ENCODE results near the gene ZNF777.
"Not testable (repeated sequence)": the region's sequence is repeated elsewhere in the genome, so short reads cannot be mapped to it uniquely, and the experiment has no call there.

The ZNF777 gene

DNA sequence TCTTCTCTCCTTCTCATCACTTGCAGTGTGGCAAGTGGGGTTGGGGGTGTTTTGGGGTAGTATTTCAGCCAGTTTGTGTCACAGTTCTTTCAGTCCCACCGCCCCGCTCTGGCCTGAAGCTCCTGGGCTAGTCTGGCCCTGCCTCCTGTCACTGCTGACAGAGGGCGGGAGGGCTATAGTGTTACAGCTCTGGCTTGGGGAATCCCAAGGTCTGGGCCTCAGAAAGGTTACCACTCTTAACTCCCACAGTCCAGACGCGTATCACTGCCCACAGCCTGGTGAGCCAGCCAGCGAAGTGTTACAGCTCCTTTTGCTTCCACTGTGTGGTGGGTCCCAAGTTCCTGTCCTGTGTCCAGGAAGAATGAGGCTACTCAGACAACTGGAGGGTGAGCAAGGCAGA is 56.0 kb downstream of the ZNF777 start:
- TF ChIP-seq, protein P1, sequence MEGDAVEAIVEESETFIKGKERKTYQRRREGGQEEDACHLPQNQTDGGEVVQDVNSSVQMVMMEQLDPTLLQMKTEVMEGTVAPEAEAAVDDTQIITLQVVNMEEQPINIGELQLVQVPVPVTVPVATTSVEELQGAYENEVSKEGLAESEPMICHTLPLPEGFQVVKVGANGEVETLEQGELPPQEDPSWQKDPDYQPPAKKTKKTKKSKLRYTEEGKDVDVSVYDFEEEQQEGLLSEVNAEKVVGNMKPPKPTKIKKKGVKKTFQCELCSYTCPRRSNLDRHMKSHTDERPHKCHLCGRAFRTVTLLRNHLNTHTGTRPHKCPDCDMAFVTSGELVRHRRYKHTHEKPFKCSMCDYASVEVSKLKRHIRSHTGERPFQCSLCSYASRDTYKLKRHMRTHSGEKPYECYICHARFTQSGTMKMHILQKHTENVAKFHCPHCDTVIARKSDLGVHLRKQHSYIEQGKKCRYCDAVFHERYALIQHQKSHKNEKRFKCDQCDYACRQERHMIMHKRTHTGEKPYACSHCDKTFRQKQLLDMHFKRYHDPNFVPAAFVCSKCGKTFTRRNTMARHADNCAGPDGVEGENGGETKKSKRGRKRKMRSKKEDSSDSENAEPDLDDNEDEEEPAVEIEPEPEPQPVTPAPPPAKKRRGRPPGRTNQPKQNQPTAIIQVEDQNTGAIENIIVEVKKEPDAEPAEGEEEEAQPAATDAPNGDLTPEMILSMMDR (IDR thresholded peaks at IDR 0.05; ENCODE audit: low read depth, low read length) = no peak
- no peak overlapping the region for H3K4me3 ChIP-seq (ENCODE audit: low read depth, low read length)

DNA sequence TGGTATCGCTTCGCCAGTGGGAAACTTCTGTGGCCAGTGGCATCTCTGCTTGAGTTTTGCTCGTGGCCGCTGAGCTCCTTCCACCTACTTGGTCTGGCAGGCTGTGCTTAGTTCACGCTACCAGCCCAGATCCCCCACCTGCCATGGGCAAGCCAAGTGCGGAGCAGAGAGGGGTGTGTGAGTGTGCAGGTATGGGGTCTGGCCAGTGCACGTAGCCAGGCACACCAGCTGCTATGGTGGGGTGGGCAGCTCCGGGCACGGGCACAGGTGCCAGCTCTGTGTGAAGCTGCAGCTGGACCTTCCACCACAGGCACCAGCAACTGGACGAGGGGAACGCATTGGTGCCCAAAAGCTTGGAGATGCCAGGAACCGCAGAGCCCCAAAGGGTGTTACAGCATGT is 56.5 kb downstream of the ZNF777 start:
- no peak overlapping the region for H3K4me3 ChIP-seq (ENCODE audit: low read depth, low read length)
- TF ChIP-seq, protein P1 (IDR thresholded peaks at IDR 0.05; ENCODE audit: low read depth, low read length) = no peak

DNA sequence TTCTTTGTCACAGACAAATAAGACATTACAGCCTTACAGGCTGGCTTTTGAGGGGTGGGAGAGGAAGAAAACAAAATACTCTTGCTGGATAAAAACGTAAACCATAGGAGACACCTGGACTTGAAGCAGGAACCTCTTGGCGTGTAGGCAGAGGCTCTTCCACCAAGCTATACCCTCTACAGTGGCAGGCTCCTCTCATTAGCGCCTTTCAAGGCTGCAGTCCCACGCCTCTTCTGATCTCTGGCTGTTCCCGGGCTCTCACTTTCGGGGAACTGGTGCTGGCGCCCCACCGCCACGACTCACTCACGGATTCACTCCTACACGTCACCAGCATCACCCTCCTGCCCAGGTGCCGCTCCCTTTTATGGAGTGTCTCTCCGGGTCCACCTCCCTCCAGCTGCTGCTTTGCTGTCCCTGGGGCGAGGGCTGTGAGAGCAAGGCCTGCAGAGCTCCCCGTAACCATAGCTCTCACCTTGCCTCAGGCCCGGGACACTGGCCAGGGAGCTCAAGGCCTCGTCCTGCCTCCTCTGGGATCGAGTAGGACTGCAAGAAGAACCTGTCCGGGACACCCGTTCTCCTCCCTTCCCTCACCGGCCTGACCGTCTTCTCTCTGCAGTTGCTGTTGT is 62.6 kb downstream of the ZNF777 start:
- TF ChIP-seq, protein P1 (IDR thresholded peaks at IDR 0.05; ENCODE audit: low read depth, low read length) = no peak
- H3K4me3 ChIP-seq (ENCODE audit: low read depth, low read length) = no peak overlapping the region

DNA sequence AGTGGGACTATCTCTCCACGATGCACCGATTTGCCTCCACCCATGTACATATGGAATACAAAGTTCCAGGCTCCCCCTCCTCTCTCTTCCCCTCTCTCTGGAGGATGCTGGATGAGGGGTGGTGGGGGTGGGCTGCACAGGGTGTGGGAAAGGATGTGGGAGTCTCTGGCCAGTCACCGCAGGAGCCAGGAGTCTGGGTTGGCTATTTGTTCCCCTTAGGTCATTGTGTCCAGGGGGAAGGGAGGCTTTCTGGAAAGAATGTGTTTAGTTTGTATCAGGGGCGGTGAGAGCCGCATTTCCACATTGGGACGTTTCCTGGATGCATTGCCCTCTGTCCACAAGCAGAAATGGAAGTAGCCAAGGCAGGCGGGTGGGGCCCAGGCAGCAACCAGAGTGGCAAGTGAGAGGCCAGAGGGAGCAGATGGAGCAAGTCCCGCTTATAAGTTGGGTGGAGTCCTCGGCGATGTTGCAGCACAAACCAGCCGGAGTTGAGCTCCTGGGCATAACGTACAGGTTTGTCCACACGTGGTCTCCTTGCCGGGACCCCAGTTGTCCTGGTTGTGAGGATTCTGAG is 63.3 kb downstream of the ZNF777 start:
- TF ChIP-seq, protein P1 (IDR thresholded peaks at IDR 0.05; ENCODE audit: low read depth, low read length) = no peak
- H3K4me3 ChIP-seq (ENCODE audit: low read depth, low read length) = no peak overlapping the region

DNA sequence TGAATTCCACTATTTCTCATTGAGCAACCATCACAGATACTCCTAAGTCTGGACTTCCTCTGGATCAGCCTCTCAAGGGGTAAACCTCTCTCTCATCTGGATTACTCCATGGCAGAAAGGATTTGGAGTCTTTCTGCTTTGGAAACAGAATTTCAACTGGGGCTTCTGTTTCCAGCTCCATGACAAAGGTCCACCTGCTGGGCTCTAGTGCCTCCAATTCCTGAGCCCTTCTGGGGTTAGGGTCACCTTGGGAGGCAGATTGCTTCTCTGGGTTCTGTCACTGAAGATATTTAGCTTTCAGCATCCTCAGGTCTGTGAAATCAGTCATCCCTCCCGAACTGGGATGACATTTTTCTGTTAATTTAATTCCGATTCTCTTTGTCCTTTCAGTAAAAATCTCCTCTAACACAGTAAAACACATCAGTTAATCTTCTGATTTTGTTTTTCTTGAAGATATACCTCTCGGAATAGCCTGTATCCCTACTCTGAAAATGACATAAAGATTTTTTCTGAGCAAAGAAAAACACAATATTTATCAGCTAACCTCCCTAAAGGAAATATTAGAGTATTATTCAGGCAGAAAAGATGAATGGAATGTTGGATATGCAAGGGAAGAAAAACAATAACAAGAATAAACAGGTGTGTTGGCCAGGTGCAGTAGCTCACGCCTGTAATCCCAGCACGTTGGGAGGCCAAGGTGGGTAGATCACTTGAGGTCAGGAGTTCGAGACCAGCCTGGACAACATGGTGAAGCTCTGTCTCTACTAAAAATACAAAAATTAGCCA is 72.1 kb downstream of the ZNF777 start:
- H3K4me3 ChIP-seq (ENCODE audit: low read depth, low read length) = not testable (repeated sequence)

DNA sequence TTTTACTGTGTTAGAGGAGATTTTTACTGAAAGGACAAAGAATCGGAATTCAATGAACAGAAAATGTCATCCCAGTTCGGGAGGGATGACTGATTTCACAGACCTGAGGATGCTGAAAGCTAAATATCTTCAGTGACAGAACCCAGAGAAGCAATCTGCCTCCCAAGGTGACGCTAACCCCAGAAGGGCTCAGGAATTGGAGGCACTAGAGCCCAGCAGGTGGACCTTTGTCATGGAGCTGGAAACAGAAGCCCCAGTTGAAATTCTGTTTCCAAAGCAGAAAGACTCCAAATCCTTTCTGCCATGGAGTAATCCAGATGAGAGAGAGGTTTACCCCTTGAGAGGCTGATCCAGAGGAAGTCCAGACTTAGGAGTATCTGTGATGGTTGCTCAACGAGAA is 74.3 kb downstream of the ZNF777 start:
- H3K4me3 ChIP-seq (ENCODE audit: low read depth, low read length) = not testable (repeated sequence)

DNA sequence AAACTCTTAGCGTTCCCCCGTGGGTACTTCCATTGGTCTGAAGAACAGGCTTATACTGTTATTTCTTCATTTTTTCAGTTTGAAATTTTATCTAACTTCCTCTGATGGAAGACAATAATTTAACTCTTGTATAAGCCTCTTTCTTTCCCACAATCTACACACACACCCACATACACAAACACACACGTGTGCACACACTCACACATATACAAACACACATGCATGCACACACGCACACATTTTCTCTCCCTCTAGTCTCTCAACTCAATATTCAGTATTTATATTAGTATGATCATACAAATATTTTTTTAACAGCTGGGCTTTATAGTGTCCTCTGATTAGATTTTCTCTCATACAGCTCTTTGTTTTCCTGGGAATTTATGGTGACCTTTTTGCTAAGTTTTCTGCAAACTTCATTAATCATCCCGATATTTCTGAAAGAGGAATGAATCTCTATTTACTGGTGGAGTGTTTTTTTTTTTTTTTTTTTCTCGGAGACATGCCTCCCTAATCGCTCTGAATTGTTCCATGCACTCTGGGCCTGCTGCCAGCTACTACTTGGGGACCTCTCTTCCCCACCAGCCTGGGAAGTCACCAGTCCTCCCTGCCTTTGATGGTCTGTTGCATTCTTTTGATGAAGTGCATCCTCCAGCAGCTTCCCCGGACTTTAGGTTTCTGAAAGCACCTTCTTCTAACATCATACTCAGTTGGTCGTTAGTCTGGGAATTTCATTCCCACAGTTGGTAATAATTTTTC is 75.5 kb downstream of the ZNF777 start:
- no peak overlapping the region for H3K4me3 ChIP-seq (ENCODE audit: low read depth, low read length)
- TF ChIP-seq, protein P1 (IDR thresholded peaks at IDR 0.05; ENCODE audit: low read depth, low read length) = no peak
